ENCODE results near the gene KCNK16.

KCNK16 gene

GRCh38 chr6:39302669-39303424 lies 19.7 kb downstream of the KCNK16 start:
- peak; percentile 79 for TF ChIP-seq CTCF (IDR thresholded peaks at IDR 0.05)

- no peak for TF ChIP-seq CTCF (IDR thresholded peaks at IDR 0.05)
Measured at GRCh38 chr6:39302011-39302410, 20.5 kb downstream of the KCNK16 start.

- peak; percentile 22; the same call in 1 of the 2 replicates for TF ChIP-seq CTCF (IDR thresholded peaks at IDR 0.05)
Measured at GRCh38 chr6:39301606-39302005, 20.9 kb downstream of the KCNK16 start.

- no peak for TF ChIP-seq CTCF (IDR thresholded peaks at IDR 0.05)
Measured at GRCh38 chr6:39300739-39301138, 21.8 kb downstream of the KCNK16 start.

- TF ChIP-seq CTCF (IDR thresholded peaks at IDR 0.05), result no peak
Measured at GRCh38 chr6:39298061-39298460, 24.4 kb downstream of the KCNK16 start.

GRCh38 chr6:39296745-39297640 lies 25.5 kb downstream of the KCNK16 start:
- TF ChIP-seq CTCF (IDR thresholded peaks at IDR 0.05), result no peak

GRCh38 chr6:39295611-39296011 lies 26.9 kb downstream of the KCNK16 start:
- no peak for TF ChIP-seq CTCF (IDR thresholded peaks at IDR 0.05)
